ENCODE measurements around the gene RABEP2.
"Not testable (repeated sequence)": the region's sequence is repeated elsewhere in the genome, so short reads cannot be mapped to it uniquely, and the experiment has no call there.

Gene RABEP2

DNA sequence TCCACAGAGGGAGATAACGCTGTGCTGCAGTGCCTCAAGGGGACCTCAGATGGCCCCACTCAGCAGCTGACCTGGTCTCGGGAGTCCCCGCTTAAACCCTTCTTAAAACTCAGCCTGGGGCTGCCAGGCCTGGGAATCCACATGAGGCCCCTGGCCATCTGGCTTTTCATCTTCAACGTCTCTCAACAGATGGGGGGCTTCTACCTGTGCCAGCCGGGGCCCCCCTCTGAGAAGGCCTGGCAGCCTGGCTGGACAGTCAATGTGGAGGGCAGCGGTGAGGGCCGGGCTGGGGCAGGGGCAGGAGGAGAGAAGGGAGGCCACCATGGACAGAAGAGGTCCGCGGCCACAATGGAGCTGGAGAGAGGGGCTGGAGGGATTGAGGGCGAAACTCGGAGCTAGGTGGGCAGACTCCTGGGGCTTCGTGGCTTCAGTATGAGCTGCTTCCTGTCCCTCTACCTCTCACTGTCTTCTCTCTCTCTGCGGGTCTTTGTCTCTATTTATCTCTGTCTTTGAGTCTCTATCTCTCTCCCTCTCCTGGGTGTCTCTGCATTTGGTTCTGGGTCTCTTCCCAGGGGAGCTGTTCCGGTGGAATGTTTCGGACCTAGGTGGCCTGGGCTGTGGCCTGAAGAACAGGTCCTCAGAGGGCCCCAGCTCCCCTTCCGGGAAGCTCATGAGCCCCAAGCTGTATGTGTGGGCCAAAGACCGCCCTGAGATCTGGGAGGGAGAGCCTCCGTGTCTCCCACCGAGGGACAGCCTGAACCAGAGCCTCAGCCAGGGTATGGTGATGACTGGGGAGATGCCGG, 7.5 kb upstream of the RABEP2 start:
- H3K4me3 ChIP-seq (ENCODE audit: low read depth, low read length): no peak overlapping the region
- TF ChIP-seq, protein P1, sequence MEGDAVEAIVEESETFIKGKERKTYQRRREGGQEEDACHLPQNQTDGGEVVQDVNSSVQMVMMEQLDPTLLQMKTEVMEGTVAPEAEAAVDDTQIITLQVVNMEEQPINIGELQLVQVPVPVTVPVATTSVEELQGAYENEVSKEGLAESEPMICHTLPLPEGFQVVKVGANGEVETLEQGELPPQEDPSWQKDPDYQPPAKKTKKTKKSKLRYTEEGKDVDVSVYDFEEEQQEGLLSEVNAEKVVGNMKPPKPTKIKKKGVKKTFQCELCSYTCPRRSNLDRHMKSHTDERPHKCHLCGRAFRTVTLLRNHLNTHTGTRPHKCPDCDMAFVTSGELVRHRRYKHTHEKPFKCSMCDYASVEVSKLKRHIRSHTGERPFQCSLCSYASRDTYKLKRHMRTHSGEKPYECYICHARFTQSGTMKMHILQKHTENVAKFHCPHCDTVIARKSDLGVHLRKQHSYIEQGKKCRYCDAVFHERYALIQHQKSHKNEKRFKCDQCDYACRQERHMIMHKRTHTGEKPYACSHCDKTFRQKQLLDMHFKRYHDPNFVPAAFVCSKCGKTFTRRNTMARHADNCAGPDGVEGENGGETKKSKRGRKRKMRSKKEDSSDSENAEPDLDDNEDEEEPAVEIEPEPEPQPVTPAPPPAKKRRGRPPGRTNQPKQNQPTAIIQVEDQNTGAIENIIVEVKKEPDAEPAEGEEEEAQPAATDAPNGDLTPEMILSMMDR (IDR thresholded peaks at IDR 0.05; ENCODE audit: control insufficient read depth, extremely low read depth, insufficient read depth): no peak

DNA sequence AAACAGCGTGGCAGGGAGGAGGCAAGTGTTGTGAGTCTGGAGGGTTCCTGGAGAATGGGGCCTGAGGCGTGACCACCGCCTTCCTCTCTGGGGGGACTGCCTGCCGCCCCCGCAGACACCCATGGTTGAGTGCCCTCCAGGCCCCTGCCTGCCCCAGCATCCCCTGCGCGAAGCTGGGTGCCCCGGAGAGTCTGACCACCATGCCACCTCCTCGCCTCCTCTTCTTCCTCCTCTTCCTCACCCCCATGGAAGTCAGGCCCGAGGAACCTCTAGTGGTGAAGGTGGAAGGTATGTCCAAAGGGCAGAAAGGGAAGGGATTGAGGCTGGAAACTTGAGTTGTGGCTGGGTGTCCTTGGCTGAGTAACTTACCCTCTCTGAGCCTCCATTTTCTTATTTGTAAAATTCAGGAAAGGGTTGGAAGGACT, 6.8 kb upstream of the RABEP2 start, which contains the start of gene CD19:
Gene CD19 (plus strand): TSS at position 171 of the 425 bp plus-strand sequence. CDS start 30 bp downstream, at position 201.
- no peak for DNase-seq (ENCODE audit: low read depth)
- H3K4me3 ChIP-seq (ENCODE audit: low read depth, low read length): no peak within 1 kb of the TSS
- TF ChIP-seq, protein P1 (IDR thresholded peaks at IDR 0.05; ENCODE audit: control insufficient read depth, extremely low read depth, insufficient read depth): no peak

More for the DNA sequence above, 7.5 kb upstream of the RABEP2 start:
- DNase-seq (ENCODE audit: low read depth): no peak

- TF ChIP-seq, protein P1 (IDR thresholded peaks at IDR 0.05; ENCODE audit: control insufficient read depth, extremely low read depth, insufficient read depth): no peak
- no peak for DNase-seq (ENCODE audit: low read depth)
- no peak overlapping the region for H3K4me3 ChIP-seq (ENCODE audit: low read depth, low read length)
Observed at GRCh38 chr16:28930652-28931051, 5.6 kb upstream of the RABEP2 start.

DNA sequence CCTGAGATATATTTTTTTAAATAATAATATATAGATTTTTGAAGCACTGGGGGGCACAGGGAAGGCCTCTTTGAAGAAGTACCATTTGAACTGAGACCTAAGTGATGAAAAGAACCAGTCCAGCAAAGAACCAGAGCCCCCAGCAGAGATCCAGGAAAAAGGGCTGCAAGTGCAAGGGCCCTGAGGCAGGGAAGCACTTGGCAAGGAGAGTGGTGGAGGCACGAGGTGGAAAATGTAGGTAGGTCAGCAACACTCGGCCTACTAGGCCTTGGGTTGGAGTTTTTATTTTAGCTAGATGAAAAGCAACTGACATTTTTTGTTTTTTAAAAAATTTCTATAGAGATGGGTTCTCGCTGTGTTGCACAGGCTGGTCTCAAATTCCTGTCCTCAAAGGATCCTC, 5.2 kb upstream of the RABEP2 start:
- DNase-seq (ENCODE audit: low read depth): no peak
- H3K4me3 ChIP-seq (ENCODE audit: low read depth, low read length): no peak overlapping the region
- TF ChIP-seq, protein P1 (IDR thresholded peaks at IDR 0.05; ENCODE audit: control insufficient read depth, extremely low read depth, insufficient read depth): no peak

- TF ChIP-seq, protein P1 (IDR thresholded peaks at IDR 0.05; ENCODE audit: control insufficient read depth, extremely low read depth, insufficient read depth): no peak
- H3K4me3 ChIP-seq (ENCODE audit: low read depth, low read length): no peak overlapping the region
- DNase-seq (ENCODE audit: low read depth): no peak
Observed at GRCh38 chr16:28927815-28928214, 2.8 kb upstream of the RABEP2 start.

- not testable (repeated sequence) for DNase-seq (ENCODE audit: low read depth); H3K4me3 ChIP-seq (ENCODE audit: low read depth, low read length)
Observed at GRCh38 chr16:28926284-28926683, 1.2 kb upstream of the RABEP2 start.

DNA sequence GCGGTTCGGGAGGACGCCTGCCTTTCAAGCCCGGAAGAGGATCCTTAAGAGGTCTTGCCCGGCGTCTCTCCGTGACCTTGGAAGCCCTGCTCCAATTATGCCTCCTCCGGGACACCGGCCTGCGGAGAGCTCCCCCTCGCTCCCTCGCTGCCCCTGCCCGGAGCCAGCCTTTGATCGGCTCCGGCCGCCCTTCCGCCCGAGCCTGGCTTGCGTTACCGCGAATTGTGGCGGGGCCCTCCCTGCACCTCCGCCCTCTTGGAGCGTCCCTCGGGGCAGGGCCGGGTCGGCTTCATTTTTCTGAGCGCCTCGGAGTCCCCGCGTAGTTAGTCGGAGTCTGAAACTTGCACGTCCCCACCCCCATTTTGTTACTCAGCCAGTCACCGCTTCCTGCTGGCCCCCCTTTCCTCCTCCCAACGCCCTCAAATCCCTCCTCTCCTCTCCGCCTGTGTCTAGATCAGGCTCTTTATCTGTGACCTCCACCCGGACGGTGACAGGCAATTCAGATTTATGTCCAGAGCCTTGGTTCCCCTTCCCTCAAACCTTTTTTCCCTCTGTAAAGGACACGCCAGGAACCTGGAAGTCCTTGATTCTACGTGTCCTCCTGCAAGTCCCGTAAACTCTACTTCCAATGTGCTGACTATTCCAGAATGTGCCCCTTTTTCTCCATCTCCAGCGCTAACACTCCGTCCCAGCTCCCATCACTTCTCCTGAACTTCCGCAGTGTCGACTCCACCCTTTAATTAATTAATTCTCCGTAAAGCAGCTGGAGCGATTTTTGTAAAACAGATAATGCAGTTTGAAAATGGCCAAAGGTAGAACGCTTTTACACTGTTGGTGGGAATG, 569 bp upstream of the RABEP2 start:
- TF ChIP-seq, protein P1 (IDR thresholded peaks at IDR 0.05; ENCODE audit: control insufficient read depth, extremely low read depth, insufficient read depth): no peak
- DNase-seq (ENCODE audit: low read depth): no peak
- peak overlapping the region; percentile 81 for H3K4me3 ChIP-seq (ENCODE audit: low read depth, low read length)

All from LNCaP clone FGC (cell line).